Measurements from ENCODE around the gene ATG3.
"Not testable (repeated sequence)": the region's sequence is repeated elsewhere in the genome, so short reads cannot be mapped to it uniquely, and the experiment has no call there.

The ATG3 gene

DNA sequence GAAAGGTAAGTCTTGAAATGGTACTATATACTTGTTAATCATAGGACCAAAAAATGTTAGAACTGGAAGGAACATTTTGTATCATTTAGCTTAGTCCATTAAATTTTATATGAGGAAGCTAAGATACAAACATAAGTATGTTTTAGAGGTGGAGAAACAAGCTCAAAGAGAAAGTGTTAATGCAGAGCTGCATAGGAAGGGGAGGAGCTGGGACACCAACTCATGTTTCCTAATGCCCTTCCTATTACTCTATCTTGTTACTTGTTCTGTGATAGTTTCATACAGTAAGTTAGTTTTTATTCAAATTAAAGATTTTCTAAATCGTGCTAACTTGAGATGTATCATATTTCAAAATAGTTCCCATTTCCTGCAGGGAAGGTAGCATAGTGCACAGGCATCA, 7.5 kb upstream of the ATG3 start:
- peak; percentile 54 for ATAC-seq
- TF ChIP-seq ARNTL (CRISPR knock-in tag; IDR thresholded peaks at IDR 0.05; ENCODE audit: borderline replicate concordance, low read depth) = no peak
- TF ChIP-seq TCF4 (CRISPR knock-in tag; IDR thresholded peaks at IDR 0.05; ENCODE audit: borderline replicate concordance) = no peak
- TF ChIP-seq RARB (CRISPR knock-in tag; IDR thresholded peaks at IDR 0.05) = no peak
- TF ChIP-seq ZNF8 (CRISPR knock-in tag; IDR thresholded peaks at IDR 0.05) = no peak
- no peak for TF ChIP-seq TOX (CRISPR knock-in tag; IDR thresholded peaks at IDR 0.05; ENCODE audit: borderline replicate concordance)
- no peak for TF ChIP-seq ZNF70 (CRISPR knock-in tag; IDR thresholded peaks at IDR 0.05)
- TF ChIP-seq, protein P1, sequence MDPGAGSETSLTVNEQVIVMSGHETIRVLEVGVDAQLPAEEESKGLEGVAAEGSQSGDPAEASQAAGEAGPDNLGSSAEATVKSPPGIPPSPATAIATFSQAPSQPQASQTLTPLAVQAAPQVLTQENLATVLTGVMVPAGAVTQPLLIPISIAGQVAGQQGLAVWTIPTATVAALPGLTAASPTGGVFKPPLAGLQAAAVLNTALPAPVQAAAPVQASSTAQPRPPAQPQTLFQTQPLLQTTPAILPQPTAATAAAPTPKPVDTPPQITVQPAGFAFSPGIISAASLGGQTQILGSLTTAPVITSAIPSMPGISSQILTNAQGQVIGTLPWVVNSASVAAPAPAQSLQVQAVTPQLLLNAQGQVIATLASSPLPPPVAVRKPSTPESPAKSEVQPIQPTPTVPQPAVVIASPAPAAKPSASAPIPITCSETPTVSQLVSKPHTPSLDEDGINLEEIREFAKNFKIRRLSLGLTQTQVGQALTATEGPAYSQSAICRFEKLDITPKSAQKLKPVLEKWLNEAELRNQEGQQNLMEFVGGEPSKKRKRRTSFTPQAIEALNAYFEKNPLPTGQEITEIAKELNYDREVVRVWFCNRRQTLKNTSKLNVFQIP (CRISPR knock-in tag; IDR thresholded peaks at IDR 0.05; ENCODE audit: borderline replicate concordance, low read depth) = no peak
- TF ChIP-seq CSDC2 (CRISPR knock-in tag; IDR thresholded peaks at IDR 0.05) = no peak
- TF ChIP-seq ZFP3 (CRISPR knock-in tag; IDR thresholded peaks at IDR 0.05) = no peak
- TF ChIP-seq, protein P2, sequence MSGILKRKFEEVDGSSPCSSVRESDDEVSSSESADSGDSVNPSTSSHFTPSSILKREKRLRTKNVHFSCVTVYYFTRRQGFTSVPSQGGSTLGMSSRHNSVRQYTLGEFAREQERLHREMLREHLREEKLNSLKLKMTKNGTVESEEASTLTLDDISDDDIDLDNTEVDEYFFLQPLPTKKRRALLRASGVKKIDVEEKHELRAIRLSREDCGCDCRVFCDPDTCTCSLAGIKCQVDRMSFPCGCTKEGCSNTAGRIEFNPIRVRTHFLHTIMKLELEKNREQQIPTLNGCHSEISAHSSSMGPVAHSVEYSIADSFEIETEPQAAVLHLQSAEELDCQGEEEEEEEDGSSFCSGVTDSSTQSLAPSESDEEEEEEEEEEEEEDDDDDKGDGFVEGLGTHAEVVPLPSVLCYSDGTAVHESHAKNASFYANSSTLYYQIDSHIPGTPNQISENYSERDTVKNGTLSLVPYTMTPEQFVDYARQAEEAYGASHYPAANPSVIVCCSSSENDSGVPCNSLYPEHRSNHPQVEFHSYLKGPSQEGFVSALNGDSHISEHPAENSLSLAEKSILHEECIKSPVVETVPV (CRISPR knock-in tag; IDR thresholded peaks at IDR 0.05) = no peak
- TF ChIP-seq BACH2 (CRISPR knock-in tag; IDR thresholded peaks at IDR 0.05; ENCODE audit: borderline replicate concordance) = no peak
- no peak for TF ChIP-seq ZC3H10 (CRISPR knock-in tag; IDR thresholded peaks at IDR 0.05)
- no peak for TF ChIP-seq ISL1 (CRISPR knock-in tag; IDR thresholded peaks at IDR 0.05)
- TF ChIP-seq OSR1 (CRISPR knock-in tag; IDR thresholded peaks at IDR 0.05) = no peak
- no peak for TF ChIP-seq GLIS3 (CRISPR knock-in tag; IDR thresholded peaks at IDR 0.05)
- TF ChIP-seq, protein P3, sequence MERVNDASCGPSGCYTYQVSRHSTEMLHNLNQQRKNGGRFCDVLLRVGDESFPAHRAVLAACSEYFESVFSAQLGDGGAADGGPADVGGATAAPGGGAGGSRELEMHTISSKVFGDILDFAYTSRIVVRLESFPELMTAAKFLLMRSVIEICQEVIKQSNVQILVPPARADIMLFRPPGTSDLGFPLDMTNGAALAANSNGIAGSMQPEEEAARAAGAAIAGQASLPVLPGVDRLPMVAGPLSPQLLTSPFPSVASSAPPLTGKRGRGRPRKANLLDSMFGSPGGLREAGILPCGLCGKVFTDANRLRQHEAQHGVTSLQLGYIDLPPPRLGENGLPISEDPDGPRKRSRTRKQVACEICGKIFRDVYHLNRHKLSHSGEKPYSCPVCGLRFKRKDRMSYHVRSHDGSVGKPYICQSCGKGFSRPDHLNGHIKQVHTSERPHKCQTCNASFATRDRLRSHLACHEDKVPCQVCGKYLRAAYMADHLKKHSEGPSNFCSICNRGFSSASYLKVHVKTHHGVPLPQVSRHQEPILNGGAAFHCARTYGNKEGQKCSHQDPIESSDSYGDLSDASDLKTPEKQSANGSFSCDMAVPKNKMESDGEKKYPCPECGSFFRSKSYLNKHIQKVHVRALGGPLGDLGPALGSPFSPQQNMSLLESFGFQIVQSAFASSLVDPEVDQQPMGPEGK (CRISPR knock-in tag; IDR thresholded peaks at IDR 0.05; ENCODE audit: borderline replicate concordance) = no peak
- TF ChIP-seq ESRRG (CRISPR knock-in tag; IDR thresholded peaks at IDR 0.05) = no peak
- TF ChIP-seq SNAI2 (CRISPR knock-in tag; IDR thresholded peaks at IDR 0.05) = no peak
- TF ChIP-seq, protein P4, sequence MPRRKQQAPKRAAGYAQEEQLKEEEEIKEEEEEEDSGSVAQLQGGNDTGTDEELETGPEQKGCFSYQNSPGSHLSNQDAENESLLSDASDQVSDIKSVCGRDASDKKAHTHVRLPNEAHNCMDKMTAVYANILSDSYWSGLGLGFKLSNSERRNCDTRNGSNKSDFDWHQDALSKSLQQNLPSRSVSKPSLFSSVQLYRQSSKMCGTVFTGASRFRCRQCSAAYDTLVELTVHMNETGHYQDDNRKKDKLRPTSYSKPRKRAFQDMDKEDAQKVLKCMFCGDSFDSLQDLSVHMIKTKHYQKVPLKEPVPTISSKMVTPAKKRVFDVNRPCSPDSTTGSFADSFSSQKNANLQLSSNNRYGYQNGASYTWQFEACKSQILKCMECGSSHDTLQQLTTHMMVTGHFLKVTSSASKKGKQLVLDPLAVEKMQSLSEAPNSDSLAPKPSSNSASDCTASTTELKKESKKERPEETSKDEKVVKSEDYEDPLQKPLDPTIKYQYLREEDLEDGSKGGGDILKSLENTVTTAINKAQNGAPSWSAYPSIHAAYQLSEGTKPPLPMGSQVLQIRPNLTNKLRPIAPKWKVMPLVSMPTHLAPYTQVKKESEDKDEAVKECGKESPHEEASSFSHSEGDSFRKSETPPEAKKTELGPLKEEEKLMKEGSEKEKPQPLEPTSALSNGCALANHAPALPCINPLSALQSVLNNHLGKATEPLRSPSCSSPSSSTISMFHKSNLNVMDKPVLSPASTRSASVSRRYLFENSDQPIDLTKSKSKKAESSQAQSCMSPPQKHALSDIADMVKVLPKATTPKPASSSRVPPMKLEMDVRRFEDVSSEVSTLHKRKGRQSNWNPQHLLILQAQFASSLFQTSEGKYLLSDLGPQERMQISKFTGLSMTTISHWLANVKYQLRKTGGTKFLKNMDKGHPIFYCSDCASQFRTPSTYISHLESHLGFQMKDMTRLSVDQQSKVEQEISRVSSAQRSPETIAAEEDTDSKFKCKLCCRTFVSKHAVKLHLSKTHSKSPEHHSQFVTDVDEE (CRISPR knock-in tag; IDR thresholded peaks at IDR 0.05) = no peak
- TF ChIP-seq PPARA (CRISPR knock-in tag; IDR thresholded peaks at IDR 0.05; ENCODE audit: borderline replicate concordance) = no peak

DNA sequence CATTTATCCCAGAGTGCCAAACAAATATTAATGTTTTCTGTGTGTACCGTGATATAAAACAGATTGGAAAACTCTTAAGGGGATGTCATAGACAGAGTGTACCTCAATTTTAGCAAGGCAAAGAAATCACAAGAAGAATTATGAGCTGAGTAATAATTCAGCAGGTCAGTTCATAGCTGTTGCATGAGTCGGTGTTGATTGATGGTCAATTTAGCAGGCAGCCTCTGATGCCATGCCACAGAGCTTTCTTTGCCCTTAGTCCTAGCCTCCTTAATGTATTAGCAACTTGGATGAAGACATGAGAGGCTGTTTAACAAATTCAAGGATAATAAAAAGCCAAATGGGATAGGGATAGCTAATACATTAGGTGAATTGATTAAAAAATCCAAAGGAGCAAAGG, 6.9 kb upstream of the ATG3 start:
- ATAC-seq = peak; percentile 80
- TF ChIP-seq ZNF565 (CRISPR knock-in tag; conservative IDR thresholded peaks at IDR 0.05; ENCODE audit: low read depth) = no peak
- TF ChIP-seq ARNTL (CRISPR knock-in tag; IDR thresholded peaks at IDR 0.05; ENCODE audit: borderline replicate concordance, low read depth) = no peak
- TF ChIP-seq CSDC2 (CRISPR knock-in tag; IDR thresholded peaks at IDR 0.05) = no peak
- peak; percentile 41; the same call in 1 of the 2 replicates for TF ChIP-seq ISL1 (CRISPR knock-in tag; IDR thresholded peaks at IDR 0.05)
- TF ChIP-seq ESRRG (CRISPR knock-in tag; IDR thresholded peaks at IDR 0.05) = no peak

DNA sequence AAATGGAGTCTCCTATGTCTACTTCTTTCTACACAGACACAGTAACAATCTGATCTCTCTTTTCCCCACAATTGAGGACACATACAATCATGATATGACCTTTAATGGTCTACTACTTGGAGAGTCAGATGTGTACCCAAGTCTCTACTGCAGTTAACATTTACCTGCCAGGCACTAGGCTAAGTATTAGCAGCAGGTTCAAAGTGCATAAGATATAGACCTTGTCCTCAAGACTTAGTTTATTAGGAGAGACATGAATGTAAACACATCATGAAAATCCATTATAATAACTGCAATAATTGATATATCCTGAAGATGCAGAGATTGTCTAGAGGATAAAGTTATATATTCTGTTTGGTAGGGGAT, 3.2 kb upstream of the ATG3 start:
- no peak for ATAC-seq
- TF ChIP-seq ZFP3 (CRISPR knock-in tag; IDR thresholded peaks at IDR 0.05) (no peak), ZC3H10 (CRISPR knock-in tag; IDR thresholded peaks at IDR 0.05) (no peak), TCF4 (CRISPR knock-in tag; IDR thresholded peaks at IDR 0.05; ENCODE audit: borderline replicate concordance) (no peak), SNAI2 (CRISPR knock-in tag; IDR thresholded peaks at IDR 0.05) (no peak), GLIS3 (CRISPR knock-in tag; IDR thresholded peaks at IDR 0.05) (no peak), ISL1 (CRISPR knock-in tag; IDR thresholded peaks at IDR 0.05) (no peak), ZFP30 (CRISPR knock-in tag; IDR thresholded peaks at IDR 0.05) (no peak), ZNF8 (CRISPR knock-in tag; IDR thresholded peaks at IDR 0.05) (no peak), CSDC2 (CRISPR knock-in tag; IDR thresholded peaks at IDR 0.05) (no peak)
- TF ChIP-seq, protein P2 (CRISPR knock-in tag; IDR thresholded peaks at IDR 0.05) = no peak
- TF ChIP-seq, protein P1 (CRISPR knock-in tag; IDR thresholded peaks at IDR 0.05; ENCODE audit: borderline replicate concordance, low read depth) = no peak

DNA sequence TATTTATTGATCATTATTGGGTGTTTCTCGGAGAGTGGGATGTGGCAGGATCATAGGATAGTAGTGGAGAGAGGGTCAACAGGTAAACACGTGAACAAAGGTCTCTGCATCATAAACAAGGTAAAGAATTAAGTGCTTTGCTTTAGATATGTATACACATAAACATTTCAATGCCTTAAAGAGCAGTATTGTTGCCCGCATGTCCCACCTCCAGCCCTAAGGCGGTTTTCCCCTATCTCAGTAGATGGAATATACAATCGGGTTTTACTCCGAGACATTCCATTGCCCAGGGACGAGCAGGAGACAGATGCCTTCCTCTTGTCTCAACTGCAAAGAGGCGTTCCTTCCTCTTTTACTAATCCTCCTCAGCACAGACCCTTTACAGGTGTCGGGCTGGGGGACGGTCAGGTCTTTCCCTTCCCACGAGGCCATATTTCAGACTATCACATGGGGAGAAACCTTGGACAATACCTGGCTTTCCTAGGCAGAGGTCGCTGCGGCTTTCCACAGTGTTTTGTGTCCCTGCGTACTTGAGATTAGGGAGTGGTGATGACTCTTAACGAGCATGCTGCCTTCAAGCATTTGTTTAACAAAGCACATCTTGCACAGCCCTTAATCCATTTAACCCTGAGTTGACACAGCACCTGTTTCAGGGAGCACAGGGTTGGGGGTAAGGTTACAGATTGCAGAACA, 2.6 kb upstream of the ATG3 start:
- ATAC-seq = not testable (repeated sequence)
